ENCODE data around the gene ARRDC2. TPM values are rescaled to one million over a fixed set of nuclear protein-coding genes. Genes with fewer than 3 reads are reported as not detected.

Gene ARRDC2
- total and polyA plus RNA-seq, 9 of the 15 experiments (the other 6 are each of a cell fraction or from before 2014, with no cell fraction given) = 1.9 to 27.4 (median 15.2) TPM

GRCh38 chr19:18023622-18024251 is 15.8 kb downstream of the ARRDC2 start:
- DNase-seq (ENCODE audit: extremely low read depth in 1 of 4, low spot score in 3 of 4) = peak in 2 of 4 experiments; percentile 50 to 51
- intact Hi-C loops (cut with micrococcal nuclease) = no loop called here
- TF ChIP-seq TRIM28 (IDR thresholded peaks at IDR 0.05) = no peak
- TF ChIP-seq, protein P1, sequence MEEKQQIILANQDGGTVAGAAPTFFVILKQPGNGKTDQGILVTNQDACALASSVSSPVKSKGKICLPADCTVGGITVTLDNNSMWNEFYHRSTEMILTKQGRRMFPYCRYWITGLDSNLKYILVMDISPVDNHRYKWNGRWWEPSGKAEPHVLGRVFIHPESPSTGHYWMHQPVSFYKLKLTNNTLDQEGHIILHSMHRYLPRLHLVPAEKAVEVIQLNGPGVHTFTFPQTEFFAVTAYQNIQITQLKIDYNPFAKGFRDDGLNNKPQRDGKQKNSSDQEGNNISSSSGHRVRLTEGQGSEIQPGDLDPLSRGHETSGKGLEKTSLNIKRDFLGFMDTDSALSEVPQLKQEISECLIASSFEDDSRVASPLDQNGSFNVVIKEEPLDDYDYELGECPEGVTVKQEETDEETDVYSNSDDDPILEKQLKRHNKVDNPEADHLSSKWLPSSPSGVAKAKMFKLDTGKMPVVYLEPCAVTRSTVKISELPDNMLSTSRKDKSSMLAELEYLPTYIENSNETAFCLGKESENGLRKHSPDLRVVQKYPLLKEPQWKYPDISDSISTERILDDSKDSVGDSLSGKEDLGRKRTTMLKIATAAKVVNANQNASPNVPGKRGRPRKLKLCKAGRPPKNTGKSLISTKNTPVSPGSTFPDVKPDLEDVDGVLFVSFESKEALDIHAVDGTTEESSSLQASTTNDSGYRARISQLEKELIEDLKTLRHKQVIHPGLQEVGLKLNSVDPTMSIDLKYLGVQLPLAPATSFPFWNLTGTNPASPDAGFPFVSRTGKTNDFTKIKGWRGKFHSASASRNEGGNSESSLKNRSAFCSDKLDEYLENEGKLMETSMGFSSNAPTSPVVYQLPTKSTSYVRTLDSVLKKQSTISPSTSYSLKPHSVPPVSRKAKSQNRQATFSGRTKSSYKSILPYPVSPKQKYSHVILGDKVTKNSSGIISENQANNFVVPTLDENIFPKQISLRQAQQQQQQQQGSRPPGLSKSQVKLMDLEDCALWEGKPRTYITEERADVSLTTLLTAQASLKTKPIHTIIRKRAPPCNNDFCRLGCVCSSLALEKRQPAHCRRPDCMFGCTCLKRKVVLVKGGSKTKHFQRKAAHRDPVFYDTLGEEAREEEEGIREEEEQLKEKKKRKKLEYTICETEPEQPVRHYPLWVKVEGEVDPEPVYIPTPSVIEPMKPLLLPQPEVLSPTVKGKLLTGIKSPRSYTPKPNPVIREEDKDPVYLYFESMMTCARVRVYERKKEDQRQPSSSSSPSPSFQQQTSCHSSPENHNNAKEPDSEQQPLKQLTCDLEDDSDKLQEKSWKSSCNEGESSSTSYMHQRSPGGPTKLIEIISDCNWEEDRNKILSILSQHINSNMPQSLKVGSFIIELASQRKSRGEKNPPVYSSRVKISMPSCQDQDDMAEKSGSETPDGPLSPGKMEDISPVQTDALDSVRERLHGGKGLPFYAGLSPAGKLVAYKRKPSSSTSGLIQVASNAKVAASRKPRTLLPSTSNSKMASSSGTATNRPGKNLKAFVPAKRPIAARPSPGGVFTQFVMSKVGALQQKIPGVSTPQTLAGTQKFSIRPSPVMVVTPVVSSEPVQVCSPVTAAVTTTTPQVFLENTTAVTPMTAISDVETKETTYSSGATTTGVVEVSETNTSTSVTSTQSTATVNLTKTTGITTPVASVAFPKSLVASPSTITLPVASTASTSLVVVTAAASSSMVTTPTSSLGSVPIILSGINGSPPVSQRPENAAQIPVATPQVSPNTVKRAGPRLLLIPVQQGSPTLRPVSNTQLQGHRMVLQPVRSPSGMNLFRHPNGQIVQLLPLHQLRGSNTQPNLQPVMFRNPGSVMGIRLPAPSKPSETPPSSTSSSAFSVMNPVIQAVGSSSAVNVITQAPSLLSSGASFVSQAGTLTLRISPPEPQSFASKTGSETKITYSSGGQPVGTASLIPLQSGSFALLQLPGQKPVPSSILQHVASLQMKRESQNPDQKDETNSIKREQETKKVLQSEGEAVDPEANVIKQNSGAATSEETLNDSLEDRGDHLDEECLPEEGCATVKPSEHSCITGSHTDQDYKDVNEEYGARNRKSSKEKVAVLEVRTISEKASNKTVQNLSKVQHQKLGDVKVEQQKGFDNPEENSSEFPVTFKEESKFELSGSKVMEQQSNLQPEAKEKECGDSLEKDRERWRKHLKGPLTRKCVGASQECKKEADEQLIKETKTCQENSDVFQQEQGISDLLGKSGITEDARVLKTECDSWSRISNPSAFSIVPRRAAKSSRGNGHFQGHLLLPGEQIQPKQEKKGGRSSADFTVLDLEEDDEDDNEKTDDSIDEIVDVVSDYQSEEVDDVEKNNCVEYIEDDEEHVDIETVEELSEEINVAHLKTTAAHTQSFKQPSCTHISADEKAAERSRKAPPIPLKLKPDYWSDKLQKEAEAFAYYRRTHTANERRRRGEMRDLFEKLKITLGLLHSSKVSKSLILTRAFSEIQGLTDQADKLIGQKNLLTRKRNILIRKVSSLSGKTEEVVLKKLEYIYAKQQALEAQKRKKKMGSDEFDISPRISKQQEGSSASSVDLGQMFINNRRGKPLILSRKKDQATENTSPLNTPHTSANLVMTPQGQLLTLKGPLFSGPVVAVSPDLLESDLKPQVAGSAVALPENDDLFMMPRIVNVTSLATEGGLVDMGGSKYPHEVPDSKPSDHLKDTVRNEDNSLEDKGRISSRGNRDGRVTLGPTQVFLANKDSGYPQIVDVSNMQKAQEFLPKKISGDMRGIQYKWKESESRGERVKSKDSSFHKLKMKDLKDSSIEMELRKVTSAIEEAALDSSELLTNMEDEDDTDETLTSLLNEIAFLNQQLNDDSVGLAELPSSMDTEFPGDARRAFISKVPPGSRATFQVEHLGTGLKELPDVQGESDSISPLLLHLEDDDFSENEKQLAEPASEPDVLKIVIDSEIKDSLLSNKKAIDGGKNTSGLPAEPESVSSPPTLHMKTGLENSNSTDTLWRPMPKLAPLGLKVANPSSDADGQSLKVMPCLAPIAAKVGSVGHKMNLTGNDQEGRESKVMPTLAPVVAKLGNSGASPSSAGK (IDR thresholded peaks at IDR 0.05) = 0 out of 2 replicates have a peak, but pooled peaks have one; percentile 11
- TF ChIP-seq ZBTB11 (CRISPR knock-in tag; IDR thresholded peaks at IDR 0.05) = 0 out of 6 replicates have a peak, but pooled peaks of 1 of the 3 experiments have one; percentile 20
- TF ChIP-seq, protein P2, sequence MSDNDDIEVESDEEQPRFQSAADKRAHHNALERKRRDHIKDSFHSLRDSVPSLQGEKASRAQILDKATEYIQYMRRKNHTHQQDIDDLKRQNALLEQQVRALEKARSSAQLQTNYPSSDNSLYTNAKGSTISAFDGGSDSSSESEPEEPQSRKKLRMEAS (CRISPR knock-in tag; IDR thresholded peaks at IDR 0.05) = peak; percentile 39; the same call in 1 of the 2 replicates

More at GRCh38 chr19:18023622-18024251, 15.8 kb downstream of the ARRDC2 start:
- H3K4me2 ChIP-seq (ENCODE audit: insufficient read depth, low read length) = peak overlapping the region; percentile 97
- no peaks in the 10 kb centered on the region for H3K36me3 ChIP-seq (ENCODE audit: control insufficient read depth, insufficient read depth, low read length)
- H3K4me1 ChIP-seq (replicated peaks in 1 of 2; ENCODE audit: control insufficient read depth in 2 of 2, insufficient read depth in 2 of 2, low read length in 2 of 2) = peaks cover 17 to 37% of the 10 kb centered on the region in 2 experiments; a peak in 4 of 5 replicates
- in situ Hi-C loops (cut with MboI) = no loop called here
- H3K9me3 ChIP-seq (replicated peaks; ENCODE audit: control insufficient read depth, insufficient read depth, low read depth, low read length) = no peaks in the 10 kb centered on the region
- no peaks in the 10 kb centered on the region for H3K9me1 ChIP-seq (ENCODE audit: control insufficient read depth, insufficient read depth, low read length)
- peak overlapping the region; percentile 42; the same call in 1 of the 3 replicates for H3K27ac ChIP-seq (ENCODE audit: extremely low read depth, low read depth, low read length)
- H3K27me3 ChIP-seq (ENCODE audit: control insufficient read depth in 2 of 2, insufficient read depth in 2 of 2, low read length in 2 of 2) = peaks cover 0 to 4% of the 10 kb centered on the region in 2 experiments; a peak in 1 of 5 replicates
- peak overlapping the region; percentile 80 to 90 for H3K9ac ChIP-seq (ENCODE audit: insufficient read depth in 1 of 2, low read depth in 2 of 2, low read length in 2 of 2)
- H3K4me3 ChIP-seq = peak overlapping the region; percentile 52
- peaks cover 17% of the 10 kb centered on the region for H3K79me2 ChIP-seq (ENCODE audit: control insufficient read depth, insufficient read depth, low read length)
- FAIRE-seq (no peak), ATAC-seq (peak; percentile 16; the same call in 1 of the 3 replicates)
- POLR2A ChIA-PET = interaction anchor here (0.7 to 1.3 kb wide), 5 partner anchors 29 to 590 kb away, joined by 3 read pairs; no protein-coding TSS in a partner anchor
- no peaks in the 10 kb centered on the region for H4K20me1 ChIP-seq (replicated peaks; ENCODE audit: control insufficient read depth, insufficient read depth, low read length)
- BruUV-seq (replicated peaks) = no TSS peak
- H2AFZ ChIP-seq (ENCODE audit: low read depth, low read length) = no peak overlapping the region
- WGBS (ENCODE audit: insufficient coverage, low coverage, missing lambda C conversion rate) = 69% methylated on average over 21 of the region's 23 CpGs
- CTCF ChIA-PET (ENCODE audit: low intra/inter-chr PET ratio) = no interaction called here
